Neuronal stem cell (in vitro differentiated cells): ENCODE data around the gene FBXL19.

Experiments used
- DNase-seq: peaks from one replicate; pipeline ENCODE4 v3.0.0-alpha.2; 2013; ENCODE audit warnings: low spot score
- H2AFZ ChIP-seq: one replicate; pipeline ENCODE4 v1.6.1; 2013; ENCODE audit warnings: mild to moderate bottlenecking, low read length, inconsistent platforms
- H2AK5ac ChIP-seq: 2 replicates; pipeline ENCODE4 v1.6.1; 2013; ENCODE audit warnings: low read depth, mild to moderate bottlenecking, inconsistent platforms, low read length, moderate library complexity, mixed read lengths
- H2BK120ac ChIP-seq: 2 replicates; pipeline ENCODE4 v1.6.1; 2013; ENCODE audit warnings: low read depth, mild to moderate bottlenecking, inconsistent platforms, low read length, moderate library complexity, mixed read lengths
- H2BK12ac ChIP-seq: one replicate; pipeline ENCODE4 v1.6.1; 2013; ENCODE audit warnings: low read length, inconsistent platforms
- H2BK15ac ChIP-seq: 2 replicates; pipeline ENCODE4 v1.6.1; 2013; ENCODE audit warnings: mild to moderate bottlenecking, low read length, inconsistent platforms, mixed read lengths
- H2BK5ac ChIP-seq: one replicate; pipeline ENCODE4 v1.6.1; 2013; ENCODE audit warnings: inconsistent platforms, mild to moderate bottlenecking, low read length, moderate library complexity
- H3K14ac ChIP-seq: one replicate; pipeline ENCODE4 v1.6.1; 2013; ENCODE audit warnings: low read length, inconsistent platforms
- H3K18ac ChIP-seq: 2 replicates; pipeline ENCODE4 v1.6.1; 2013; ENCODE audit warnings: low read length, inconsistent platforms
- H3K23ac ChIP-seq: 2 replicates; pipeline ENCODE4 v1.6.1; 2013; ENCODE audit warnings: low read depth, mild to moderate bottlenecking, mixed read lengths, low read length, inconsistent platforms; ENCODE audit not compliant: poor library complexity
- H3K27ac ChIP-seq: replicated peaks from 3 replicates; pipeline ENCODE4 v1.5.1; 2013; ENCODE audit warnings: low read length, inconsistent platforms
- H3K27me3 ChIP-seq, 3 experiments: 2 replicates each; pipeline ENCODE4 v1.6.1; 2013; ENCODE audit warnings: low read length in 3 of 3, mild to moderate bottlenecking in 2 of 3, inconsistent platforms in 1 of 3, low read depth in 1 of 3, mixed read lengths in 1 of 3, moderate library complexity in 1 of 3; ENCODE audit not compliant: control insufficient read depth in 3 of 3, insufficient read depth in 3 of 3
- H3K36me3 ChIP-seq, 2 donors: replicated peaks in 1 of 2; 2 replicates each; pipeline ENCODE4 v1.6.1; 2013; ENCODE audit warnings: low read length in 2 of 2; ENCODE audit not compliant: control insufficient read depth in 2 of 2, insufficient read depth in 2 of 2
- H3K4ac ChIP-seq: 2 replicates; pipeline ENCODE4 v1.6.1; 2013; ENCODE audit warnings: inconsistent platforms, mild to moderate bottlenecking, low read length, moderate library complexity
- H3K4me1 ChIP-seq, 2 donors: 1 replicate in 1 of 2; 2 replicates in 1 of 2; pipeline ENCODE4 v1.6.1; 2013; ENCODE audit warnings: low read length in 2 of 2, low read depth in 1 of 2; ENCODE audit not compliant: control insufficient read depth in 2 of 2, insufficient read depth in 1 of 2
- H3K4me2 ChIP-seq: one replicate; pipeline ENCODE4 v1.6.1; 2013; ENCODE audit warnings: mild to moderate bottlenecking, low read length, inconsistent platforms; ENCODE audit not compliant: insufficient read depth, poor library complexity, severe bottlenecking
- H3K4me3 ChIP-seq, 2 donors: 2 replicates each; pipeline ENCODE4 v1.5.1; 2013; ENCODE audit warnings: low read length in 2 of 2, mild to moderate bottlenecking in 2 of 2, inconsistent platforms in 1 of 2, moderate library complexity in 1 of 2
- H3K79me1 ChIP-seq: one replicate; pipeline ENCODE4 v1.6.1; 2013; ENCODE audit warnings: low read depth, mild to moderate bottlenecking, inconsistent platforms, low read length, moderate library complexity
- H3K9ac ChIP-seq: one replicate; pipeline ENCODE4 v1.6.1; 2013; ENCODE audit warnings: mild to moderate bottlenecking, low read depth, low read length, inconsistent platforms; ENCODE audit not compliant: poor library complexity
- H3K9me3 ChIP-seq, 2 donors: replicated peaks in 1 of 2; 2 replicates each; pipeline versions ENCODE3 to v1.6.1; 2013; ENCODE audit warnings: low read length in 2 of 2, mild to moderate bottlenecking in 2 of 2, inconsistent platforms in 1 of 2, low read depth in 1 of 2, mixed read lengths in 1 of 2, moderate library complexity in 1 of 2; ENCODE audit not compliant: control insufficient read depth in 2 of 2, insufficient read depth in 1 of 2
- H4K8ac ChIP-seq: one replicate; pipeline ENCODE4 v1.6.1; 2013; ENCODE audit warnings: low read depth, mild to moderate bottlenecking, inconsistent platforms, low read length, moderate library complexity
- H4K91ac ChIP-seq: one replicate; pipeline ENCODE4 v1.6.1; 2013; ENCODE audit warnings: low read length, low read depth, mild to moderate bottlenecking, inconsistent platforms; ENCODE audit not compliant: poor library complexity
- WGBS, 2 donors: extraction: QIAGEN DNeasy Blood & Tissue Kit; methylation state at CpG; one replicate each; pipeline ENCODE4 v1.1.7; 2013; ENCODE audit warnings: missing lambda C conversion rate in 2 of 2, mixed read lengths in 1 of 2; ENCODE audit not compliant: insufficient read length in 2 of 2, insufficient replicate concordance in 1 of 2; ENCODE audit errors: extremely low coverage in 2 of 2; 5-methylcytosine and 5-hydroxymethylcytosine counted together

Gene FBXL19

DNA sequence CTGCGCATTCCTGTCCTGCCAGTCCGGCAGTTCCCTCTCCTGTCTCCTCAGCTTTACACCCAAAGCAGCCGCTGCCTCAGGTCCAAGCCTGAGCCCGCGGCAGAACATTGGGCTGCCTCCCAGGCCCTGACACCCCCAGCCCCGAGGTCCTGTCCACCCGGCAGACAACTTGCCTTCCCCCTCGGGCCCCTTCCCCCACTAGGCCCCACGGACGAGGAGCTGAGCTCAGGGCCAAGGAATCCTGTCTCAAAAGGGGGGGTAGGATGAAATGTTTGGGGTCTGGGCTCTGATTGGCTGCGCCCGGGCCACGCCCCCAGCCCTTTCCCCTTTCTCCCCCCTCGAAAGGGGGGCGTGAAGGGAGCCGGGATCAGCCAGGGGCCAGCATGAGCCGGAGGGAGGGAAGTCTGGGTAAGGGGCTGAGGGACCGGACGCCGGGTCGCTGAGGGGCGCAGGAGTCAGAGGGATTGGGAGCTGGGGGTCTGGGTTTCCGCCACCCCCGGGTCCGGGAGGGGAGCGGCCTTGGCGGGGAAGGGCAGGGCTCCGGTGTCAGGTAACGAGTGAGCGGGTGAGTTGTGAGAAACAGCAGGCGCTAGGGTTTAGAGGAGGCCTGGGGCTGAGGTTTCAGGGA lies 27.0 kb upstream of the FBXL19 start, which contains the start of gene CTF1:
TSS of gene CTF1 (plus strand) at position 354 of the 628 bp plus-strand sequence. CDS start at position 384, 30 bp downstream.
- Histone ChIP-seq H3K4ac (peak within 1 kb of the TSS; percentile 27), H2BK120ac (peak within 1 kb of the TSS; percentile 98), H3K27me3 (no peaks in the 10 kb centered on the region), H2AFZ (peak within 1 kb of the TSS; percentile 86), H3K9ac (peak within 1 kb of the TSS; percentile 91), H3K4me3 (peak within 1 kb of the TSS; percentile 56 to 79), H3K79me1 (peaks cover 6% of the 10 kb centered on the region), H4K8ac (peak within 1 kb of the TSS; percentile 89), H3K23ac (peak within 1 kb of the TSS; percentile 69), H3K4me2 (peak within 1 kb of the TSS; percentile 83), H3K18ac (peak within 1 kb of the TSS; percentile 88), H2BK12ac (peak within 1 kb of the TSS; percentile 99), H3K27ac (peak within 1 kb of the TSS; percentile 95), H2AK5ac (peak within 1 kb of the TSS; percentile 49), H2BK15ac (peak within 1 kb of the TSS; percentile 91), H2BK5ac (peak within 1 kb of the TSS; percentile 21), H3K14ac (no peak within 1 kb of the TSS), H3K9me3 (no peaks in the 10 kb centered on the region), H3K4me1 (peaks cover 16 to 20% of the 10 kb centered on the region in 2 donors), H4K91ac (peak within 1 kb of the TSS; percentile 57), H3K36me3 (peaks cover 2 to 13% of the 10 kb centered on the region in 2 donors)
- peak; percentile 83 for DNase-seq
- no CpG with 5 or more reads among the region's 31 CpGs for WGBS, 2 donors

DNA sequence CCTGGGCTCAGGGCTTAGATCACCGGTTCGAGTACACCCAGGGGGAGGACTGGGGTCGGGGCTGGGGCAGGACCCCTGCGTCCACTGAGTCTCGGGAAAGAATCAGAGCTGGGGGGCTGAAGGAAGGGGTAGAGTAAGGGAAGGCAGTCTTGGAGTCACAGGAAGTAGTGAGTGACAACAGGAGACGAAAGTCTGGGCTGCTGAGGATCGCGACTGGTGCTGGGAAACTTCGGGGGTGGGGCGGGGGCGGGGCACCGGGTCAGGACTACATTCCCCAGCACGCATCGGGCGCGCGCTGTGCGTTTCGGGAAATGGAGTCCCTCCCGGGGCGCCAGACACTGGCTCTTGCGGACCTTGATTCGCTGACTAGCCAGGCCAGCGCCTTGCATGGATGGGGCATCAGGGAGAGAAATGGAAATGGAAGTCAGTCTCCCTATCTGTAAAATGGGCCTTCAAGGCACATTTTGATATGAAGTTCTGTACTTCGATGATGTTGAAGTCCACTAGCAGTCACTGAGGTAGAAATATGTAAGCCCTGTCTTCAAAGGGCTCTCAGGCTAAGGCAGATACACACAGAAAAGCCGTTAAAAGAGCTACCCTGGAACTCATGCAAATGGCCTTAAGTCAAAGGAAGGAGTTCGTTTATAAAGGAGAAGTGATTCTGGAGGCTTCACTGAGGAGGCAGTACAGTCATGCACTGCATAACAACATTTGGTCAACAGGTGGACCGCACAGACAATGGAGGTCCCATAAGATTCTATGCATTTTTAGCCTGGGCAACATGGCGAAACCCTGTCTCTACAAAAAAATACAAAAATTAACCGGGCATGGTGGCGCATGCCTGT lies 26.3 kb upstream of the FBXL19 start:
- Histone ChIP-seq H4K8ac (no peak overlapping the region), H3K9ac (peak overlapping the region; percentile 74), H3K4me3 (peak overlapping the region; percentile 56 to 79), H3K14ac (no peak overlapping the region), H3K18ac (peak overlapping the region; percentile 69), H3K4ac (no peak overlapping the region), H2BK5ac (peak overlapping the region; percentile 21), H3K27me3 (no peaks in the 10 kb centered on the region), H3K79me1 (peaks cover 6% of the 10 kb centered on the region), H2BK12ac (no peak overlapping the region), H2BK15ac (peak overlapping the region; percentile 91), H2AFZ (peak overlapping the region; percentile 86), H3K9me3 (no peaks in the 10 kb centered on the region), H4K91ac (no peak overlapping the region), H3K4me1 (peaks cover 16 to 21% of the 10 kb centered on the region in 2 donors), H3K4me2 (peak overlapping the region; percentile 77), H3K27ac (peak overlapping the region; percentile 95), H2AK5ac (no peak overlapping the region), H3K23ac (peak overlapping the region; percentile 69), H2BK120ac (peak overlapping the region; percentile 98), H3K36me3 (peaks cover 0 to 9% of the 10 kb centered on the region in 2 donors)
- no CpG with 5 or more reads among the region's 31 CpGs for WGBS, 2 donors
- DNase-seq: peak; percentile 90

DNA sequence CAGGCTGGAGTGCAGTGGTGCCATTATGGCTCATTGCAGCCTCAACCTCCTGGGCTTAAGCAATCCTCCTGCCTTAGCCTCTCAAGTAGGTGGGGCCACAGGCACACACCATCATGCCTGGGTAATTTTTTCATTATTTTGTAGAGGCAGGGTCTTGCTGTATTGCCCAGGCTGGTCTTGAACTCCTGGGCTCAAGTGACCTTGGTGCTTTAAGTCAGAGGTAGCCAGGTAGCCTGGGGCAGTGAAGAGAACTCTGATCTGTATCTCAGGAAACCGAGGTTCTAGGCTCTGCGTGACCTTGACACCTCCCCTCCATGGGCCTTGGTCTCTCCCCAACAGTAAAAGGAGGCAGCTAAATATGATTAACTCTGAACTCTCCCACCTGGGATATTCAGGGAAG lies 23.6 kb upstream of the FBXL19 start:
- no peak overlapping the region for H2BK120ac ChIP-seq
- no peak overlapping the region for H2BK15ac ChIP-seq
- no CpG with 5 or more reads among the region's 2 CpGs for WGBS, 2 donors
- H3K9me3 ChIP-seq: no peaks in the 10 kb centered on the region
- no peak overlapping the region for H2BK5ac ChIP-seq
- peaks cover 6 to 17% of the 10 kb centered on the region in 2 donors for H3K4me1 ChIP-seq
- H3K79me1 ChIP-seq: no peaks in the 10 kb centered on the region
- H3K4me3 ChIP-seq: no peak overlapping the region
- H3K4me2 ChIP-seq: no peak overlapping the region
- no peak overlapping the region for H3K4ac ChIP-seq
- no peak overlapping the region for H2BK12ac ChIP-seq
- DNase-seq: no peak
- H3K14ac ChIP-seq: no peak overlapping the region
- H4K91ac ChIP-seq: no peak overlapping the region
- no peaks in the 10 kb centered on the region for H3K27me3 ChIP-seq
- H3K9ac ChIP-seq: no peak overlapping the region
- H3K23ac ChIP-seq: no peak overlapping the region
- no peak overlapping the region for H2AK5ac ChIP-seq
- H4K8ac ChIP-seq: no peak overlapping the region
- no peak overlapping the region for H2AFZ ChIP-seq
- H3K27ac ChIP-seq: no peak overlapping the region
- no peak overlapping the region for H3K18ac ChIP-seq
- H3K36me3 ChIP-seq: peaks cover 0 to 2% of the 10 kb centered on the region in 2 donors

DNA sequence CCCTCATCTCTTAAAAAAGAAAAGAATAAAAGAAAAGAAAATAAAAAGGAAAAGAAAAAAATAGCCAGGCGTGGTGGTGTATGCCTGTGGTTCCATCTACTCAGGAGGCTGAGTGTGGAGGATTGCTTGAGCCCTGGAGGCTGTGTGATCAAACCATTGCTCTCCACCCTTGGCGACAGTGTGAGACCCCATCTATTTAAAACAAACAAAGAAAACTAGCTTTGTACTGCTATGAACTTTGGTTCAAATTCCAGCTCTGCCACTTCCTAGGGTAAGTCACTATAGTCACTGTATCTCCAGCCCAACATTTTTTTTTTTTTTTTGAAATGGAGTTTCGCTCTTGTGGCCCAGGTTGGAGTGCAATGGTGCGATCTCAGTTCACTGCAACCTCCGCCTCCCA lies 22.8 kb upstream of the FBXL19 start:
- no peak overlapping the region for H4K8ac ChIP-seq
- H2AFZ ChIP-seq: no peak overlapping the region
- H3K36me3 ChIP-seq: peaks cover 0 to 2% of the 10 kb centered on the region in 2 donors
- H3K27me3 ChIP-seq: no peaks in the 10 kb centered on the region
- H3K23ac ChIP-seq: no peak overlapping the region
- H2AK5ac ChIP-seq: no peak overlapping the region
- H3K18ac ChIP-seq: no peak overlapping the region
- no peak overlapping the region for H2BK12ac ChIP-seq
- H3K79me1 ChIP-seq: no peaks in the 10 kb centered on the region
- no peaks in the 10 kb centered on the region for H3K9me3 ChIP-seq
- peaks cover 3 to 16% of the 10 kb centered on the region in 2 donors for H3K4me1 ChIP-seq
- no peak overlapping the region for H3K9ac ChIP-seq
- DNase-seq: no peak
- no CpG with 5 or more reads among the region's 5 CpGs for WGBS, 2 donors
- H4K91ac ChIP-seq: no peak overlapping the region
- H3K14ac ChIP-seq: no peak overlapping the region
- no peak overlapping the region for H2BK15ac ChIP-seq
- no peak overlapping the region for H3K4me3 ChIP-seq
- no peak overlapping the region for H2BK120ac ChIP-seq
- H3K4me2 ChIP-seq: no peak overlapping the region
- no peak overlapping the region for H3K4ac ChIP-seq
- H3K27ac ChIP-seq: no peak overlapping the region
- no peak overlapping the region for H2BK5ac ChIP-seq
